ENCODE results near the gene ZNF524. TPM values are rescaled to one million over a fixed set of nuclear protein-coding genes. Genes with fewer than 3 reads are reported as not detected.

The ZNF524 gene
- total RNA-seq, 1 donor from 2014 or later, result 19.1 TPM

DNA sequence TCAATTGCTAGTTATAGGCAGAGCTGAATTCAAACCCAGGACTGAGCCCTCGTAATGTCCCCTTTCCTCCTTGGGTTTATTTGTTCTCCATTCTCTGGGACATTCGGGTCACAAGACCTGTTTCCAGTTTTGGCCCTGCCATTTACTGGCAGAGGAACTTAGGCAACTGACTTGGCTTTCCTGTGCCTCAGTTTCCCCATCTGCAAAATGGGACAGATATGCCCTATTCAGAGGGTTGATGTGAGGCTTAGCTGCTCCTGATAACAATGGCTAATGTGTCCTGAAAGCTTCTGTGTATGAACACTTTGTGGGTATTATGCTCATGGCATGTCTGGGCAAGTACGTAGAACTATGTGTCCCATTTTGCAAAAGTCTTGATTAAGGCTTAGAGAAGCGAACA is 996 bp downstream of the ZNF524 start:
- DNase-seq (ENCODE audit: low spot score), result no peak

DNA sequence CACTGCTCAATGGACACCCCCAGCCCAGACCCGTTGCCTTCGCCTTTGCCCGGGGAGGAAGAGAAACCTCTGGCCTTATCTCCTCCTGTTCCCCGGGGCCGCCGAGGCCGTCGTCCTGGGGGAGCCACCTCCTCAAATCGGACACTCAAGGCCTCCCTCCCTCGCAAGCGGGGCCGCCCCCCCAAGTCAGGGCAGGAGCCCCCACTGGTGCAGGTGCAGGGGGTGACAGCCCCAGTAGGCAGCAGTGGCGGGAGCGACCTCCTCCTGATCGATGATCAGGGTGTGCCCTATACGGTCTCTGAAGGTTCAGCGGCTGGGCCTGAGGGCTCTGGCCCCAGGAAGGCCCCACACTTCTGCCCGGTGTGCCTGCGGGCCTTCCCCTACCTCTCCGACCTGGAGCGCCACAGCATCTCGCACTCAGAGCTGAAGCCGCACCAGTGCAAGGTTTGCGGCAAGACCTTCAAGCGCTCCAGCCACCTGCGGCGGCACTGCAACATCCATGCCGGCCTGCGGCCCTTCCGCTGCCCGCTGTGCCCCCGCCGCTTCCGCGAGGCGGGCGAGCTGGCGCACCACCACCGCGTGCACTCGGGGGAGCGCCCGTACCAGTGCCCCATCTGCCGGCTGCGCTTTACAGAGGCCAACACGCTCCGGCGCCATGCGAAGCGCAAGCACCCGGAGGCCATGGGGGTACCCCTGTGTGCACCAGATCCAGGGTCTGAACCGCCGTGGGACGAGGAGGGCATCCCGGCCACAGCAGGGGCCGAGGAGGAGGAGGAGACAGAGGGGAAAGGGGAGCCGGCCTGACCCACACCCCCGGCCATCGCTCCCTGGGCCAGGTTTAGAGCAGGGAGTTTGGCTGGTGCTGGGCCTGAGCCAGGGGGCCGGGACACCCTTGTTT is 2.3 kb downstream of the ZNF524 start:
- no peak for DNase-seq (ENCODE audit: low spot score)

DNA sequence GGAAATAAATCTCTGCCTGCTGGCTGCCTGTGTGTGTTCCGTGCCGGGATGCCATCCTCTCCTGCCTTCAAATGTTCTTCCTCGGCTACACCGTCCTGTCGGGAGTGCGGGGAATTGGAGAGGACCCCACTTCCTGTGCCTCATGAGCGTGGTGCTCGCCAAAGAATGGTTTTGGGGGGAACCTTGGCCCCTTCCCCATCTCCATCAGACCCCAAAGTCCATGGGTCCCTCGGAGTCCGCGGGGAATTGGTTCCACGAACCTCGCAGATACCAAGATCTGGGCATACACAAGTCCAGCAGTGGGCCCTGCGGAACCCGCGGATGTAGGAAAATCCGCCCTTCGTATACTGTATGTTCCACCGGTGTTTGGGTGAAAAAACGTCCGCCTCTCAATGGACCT is 3.0 kb downstream of the ZNF524 start:
- no peak for DNase-seq (ENCODE audit: low spot score)

DNA sequence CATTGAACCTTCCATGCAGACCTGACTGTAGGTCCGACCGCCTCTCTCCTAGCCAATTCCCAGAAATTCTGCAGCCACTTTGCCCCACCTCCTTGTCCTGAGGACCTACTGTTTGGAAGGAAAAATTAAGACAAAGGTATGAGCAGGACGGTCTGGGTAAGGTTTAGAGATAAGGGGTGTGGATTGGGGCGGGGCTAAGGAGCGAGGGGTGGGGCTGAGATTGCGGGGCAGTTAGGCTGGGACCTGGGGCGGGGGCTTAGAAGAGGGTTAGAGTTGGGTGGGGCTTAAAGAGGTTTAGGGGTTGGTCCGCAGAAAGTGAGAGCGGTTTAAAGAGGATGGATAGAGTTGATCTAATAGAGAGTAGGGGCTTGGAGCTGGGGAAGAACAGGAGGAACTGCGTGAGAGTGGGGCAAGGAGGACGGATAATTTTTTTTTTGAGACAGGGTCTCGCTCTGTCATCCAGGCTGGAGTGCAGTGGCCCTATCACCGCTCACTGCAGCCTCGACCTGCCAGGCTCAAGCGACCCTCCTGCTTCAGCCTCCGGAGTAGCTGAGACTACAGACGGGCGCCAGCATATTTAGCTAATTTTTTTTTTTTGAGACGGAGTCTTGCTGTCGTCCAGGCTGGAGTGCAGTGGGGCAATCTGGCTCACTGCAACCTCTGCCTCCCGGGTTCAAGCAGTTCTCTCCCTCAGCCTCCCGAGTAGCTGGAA is 3.6 kb downstream of the ZNF524 start:
- DNase-seq (ENCODE audit: low spot score), result no peak

DNA sequence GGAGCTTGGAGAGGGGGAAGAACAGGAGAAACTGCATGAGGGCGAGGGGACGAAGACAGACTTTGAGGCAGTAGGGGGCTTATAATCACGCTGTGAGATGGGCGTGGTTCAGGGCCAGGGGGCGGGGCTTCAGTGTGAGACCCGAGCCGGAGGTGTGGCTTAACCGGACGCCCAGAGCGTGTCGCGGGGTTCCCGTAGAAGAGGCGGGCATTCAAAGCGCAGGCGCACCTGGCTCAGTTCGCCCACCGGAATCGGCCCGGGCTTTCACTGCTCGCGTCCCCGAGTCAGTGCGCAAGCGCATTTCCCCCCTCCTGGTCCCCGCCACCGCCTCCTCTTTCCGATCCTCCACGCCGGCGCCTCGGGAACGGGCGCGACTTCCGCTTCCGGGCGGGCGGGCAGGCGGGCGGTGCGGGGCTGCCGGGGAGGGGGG is 5.1 kb downstream of the ZNF524 start:
- peak; percentile 100 for DNase-seq (ENCODE audit: low spot score)

DNA sequence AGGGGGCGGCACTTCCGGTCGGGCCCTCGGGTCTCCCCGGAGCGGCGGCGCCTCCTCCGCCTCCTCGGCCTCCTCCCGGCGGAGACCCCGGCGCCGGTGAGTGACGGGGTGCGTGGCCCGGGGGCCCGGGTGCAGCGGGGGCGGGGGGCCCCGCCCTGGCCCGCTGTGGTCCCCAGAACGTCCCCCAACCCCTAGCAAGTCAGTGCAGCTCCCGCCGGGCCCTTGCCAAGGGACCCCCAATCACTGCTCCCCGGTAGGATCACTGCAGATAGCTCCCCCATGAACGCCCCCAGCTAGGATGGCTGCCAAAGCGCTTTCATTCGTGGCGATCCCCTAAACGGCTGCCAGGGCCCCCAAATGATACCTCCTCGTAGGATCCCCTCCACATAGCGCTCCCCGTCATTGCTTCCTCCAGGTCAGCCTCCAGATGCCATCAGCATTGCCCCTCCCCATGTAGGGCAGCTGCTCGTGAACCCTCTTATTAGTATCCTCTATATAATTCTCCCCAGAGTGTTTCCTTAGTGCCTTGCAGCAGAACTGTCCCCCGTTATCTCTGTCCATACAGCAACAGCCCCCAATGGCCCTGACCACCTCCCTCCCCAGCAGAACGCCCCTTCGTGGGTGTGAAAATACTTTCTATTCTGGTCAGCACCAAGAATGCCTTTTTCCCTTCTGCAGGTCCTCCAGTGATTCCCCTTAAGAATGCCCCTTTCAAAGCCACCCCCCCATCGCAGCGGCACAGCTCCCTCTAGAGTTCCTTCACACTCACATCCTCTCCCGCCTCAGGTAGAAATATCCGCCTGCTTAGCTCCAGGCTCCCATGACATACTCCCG is 5.8 kb downstream of the ZNF524 start, which contains the start of gene ZNF865:
TSS of gene ZNF865 (plus strand) at position 11 of the 834 bp plus-strand sequence. CDS start 7,972 bp downstream, outside the sequence.
- DNase-seq (ENCODE audit: low spot score), result no peak

DNA sequence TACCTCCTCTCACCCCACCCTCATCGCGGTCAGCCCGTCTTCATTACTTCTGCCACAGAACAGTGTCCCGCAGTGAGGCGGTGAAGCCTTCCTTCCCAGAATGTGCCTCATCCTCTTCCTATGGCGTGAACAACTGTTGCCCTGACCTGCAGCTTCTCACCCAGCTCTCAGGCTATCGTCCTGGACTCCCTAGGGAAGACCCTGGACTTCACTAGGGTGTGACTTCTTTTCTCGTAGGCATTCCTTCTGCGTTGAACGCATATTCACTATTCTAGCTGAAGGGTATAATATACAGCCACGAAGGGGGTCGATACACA is 6.3 kb downstream of the ZNF524 start:
- DNase-seq (ENCODE audit: low spot score), result no peak

DNA sequence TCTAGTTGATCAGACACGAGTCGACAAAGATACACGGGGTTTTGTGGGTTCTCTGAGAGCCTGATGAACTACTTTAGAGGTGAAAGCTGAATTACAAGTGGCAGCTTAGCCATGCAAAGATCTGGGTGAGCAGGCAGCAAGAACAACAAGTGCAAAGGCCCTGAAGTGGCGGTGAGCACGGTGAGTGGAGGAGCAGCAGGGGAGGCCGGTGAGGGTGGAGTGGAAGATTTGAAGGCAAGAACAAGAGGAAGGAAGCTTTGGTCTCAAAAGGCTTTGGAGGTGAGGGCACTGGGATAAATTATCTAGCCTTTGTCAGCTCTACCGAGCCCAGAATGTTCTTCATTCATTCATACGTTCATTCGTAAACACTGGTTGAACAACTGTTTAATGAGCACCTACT is 6.7 kb downstream of the ZNF524 start:
- no peak for DNase-seq (ENCODE audit: low spot score)

DNA sequence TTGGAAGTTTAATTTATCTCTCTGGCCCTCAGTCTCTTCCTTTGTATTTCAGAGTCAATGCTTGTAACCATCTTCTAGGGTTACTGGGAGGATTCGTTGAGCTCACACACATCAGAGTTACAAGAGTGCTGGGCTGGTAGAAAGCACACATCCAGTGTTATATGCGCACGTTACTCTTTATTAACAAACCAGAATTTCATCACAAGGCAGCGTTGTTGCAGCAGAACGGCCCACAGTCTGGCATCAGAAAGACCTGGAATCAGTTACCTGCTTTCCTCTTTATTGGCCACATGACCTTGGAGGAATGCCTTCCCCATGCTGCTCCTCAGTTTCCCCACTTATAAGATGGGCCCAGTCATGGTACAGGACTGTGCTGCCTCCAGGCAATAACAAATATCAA is 9.2 kb downstream of the ZNF524 start:
- DNase-seq (ENCODE audit: low spot score), result no peak

DNA sequence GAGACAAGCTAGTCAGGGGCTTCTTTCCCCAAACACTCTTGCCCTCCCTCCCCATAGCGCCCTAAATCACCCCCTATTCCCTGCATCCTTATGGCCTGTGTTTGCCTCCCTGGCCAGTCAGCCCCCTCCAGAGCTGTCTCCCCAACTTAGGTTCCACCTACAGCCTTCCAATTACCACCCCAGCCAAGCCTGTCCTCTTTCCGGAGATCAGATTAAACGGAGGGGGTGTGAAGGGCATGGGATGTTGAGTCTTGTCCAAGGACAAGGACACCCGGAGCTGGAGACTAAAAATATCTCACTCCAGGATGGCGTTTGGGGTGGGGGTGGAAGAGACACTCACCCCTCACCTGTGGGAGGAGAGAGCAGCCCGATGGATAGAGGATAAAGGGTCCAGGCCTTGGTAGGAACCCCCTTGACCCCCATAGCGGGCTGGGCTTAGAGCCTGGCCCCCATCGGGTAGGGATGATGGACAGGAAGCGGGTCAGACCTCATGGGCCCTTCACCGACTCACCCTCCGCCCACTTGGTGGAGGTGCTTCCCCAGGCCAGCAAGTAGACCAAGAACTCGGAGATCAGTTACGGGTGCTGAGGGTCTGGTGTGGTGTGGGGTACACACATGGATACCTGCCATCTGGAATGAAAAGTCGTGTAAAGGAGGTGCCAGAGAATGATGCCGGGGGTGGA is 11.4 kb downstream of the ZNF524 start:
- no peak for DNase-seq (ENCODE audit: low spot score)

DNA sequence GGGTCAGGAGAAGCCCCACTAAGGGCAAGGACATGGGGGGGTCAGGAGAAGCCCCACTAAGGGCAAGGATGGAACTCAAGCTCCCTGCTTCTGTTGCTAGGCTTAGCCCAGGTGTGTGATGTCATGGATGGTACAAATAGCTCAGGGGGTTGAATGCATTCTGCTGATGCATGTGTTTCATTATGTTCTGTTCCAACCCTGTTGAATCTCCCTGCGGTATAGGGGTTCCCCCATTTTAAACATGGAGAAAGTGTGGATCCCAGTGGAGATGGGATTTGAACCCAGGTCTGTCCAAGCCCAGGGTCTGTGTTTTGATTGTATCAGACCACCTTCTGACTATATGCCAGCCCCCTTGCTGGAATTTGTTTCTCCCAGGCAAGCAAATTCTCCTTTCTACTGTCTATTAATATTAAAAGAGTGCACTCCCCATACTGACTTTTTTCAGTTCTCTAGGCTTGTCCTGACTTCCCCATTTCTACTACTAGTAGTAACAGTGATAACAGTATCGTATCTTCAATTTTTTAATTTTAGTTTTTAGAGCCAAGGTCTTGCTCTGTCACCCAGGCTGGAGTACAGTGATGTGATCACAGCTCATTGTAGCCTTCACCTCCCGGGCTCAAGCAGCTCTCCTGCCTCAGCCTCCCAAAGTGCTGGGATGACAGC is 12.0 kb downstream of the ZNF524 start:
- no peak for DNase-seq (ENCODE audit: low spot score)

DNA sequence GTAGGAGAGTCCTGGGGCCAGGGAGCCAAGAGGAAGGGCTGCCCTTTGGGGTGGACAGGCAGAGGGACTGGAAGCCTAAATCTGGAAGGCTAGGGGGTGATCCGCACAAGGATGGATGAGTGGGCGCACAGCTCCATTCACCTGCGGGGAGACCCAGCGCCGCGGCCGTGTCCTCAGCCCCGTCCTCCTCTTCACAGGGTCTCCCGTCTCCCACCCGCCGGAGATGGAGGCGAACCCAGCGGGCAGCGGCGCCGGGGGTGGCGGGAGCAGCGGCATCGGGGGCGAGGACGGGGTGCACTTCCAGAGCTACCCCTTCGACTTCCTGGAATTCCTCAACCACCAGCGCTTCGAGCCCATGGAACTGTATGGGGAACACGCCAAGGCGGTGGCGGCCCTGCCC is 13.3 kb downstream of the ZNF524 start:
- DNase-seq (ENCODE audit: low spot score), result no peak

DNA sequence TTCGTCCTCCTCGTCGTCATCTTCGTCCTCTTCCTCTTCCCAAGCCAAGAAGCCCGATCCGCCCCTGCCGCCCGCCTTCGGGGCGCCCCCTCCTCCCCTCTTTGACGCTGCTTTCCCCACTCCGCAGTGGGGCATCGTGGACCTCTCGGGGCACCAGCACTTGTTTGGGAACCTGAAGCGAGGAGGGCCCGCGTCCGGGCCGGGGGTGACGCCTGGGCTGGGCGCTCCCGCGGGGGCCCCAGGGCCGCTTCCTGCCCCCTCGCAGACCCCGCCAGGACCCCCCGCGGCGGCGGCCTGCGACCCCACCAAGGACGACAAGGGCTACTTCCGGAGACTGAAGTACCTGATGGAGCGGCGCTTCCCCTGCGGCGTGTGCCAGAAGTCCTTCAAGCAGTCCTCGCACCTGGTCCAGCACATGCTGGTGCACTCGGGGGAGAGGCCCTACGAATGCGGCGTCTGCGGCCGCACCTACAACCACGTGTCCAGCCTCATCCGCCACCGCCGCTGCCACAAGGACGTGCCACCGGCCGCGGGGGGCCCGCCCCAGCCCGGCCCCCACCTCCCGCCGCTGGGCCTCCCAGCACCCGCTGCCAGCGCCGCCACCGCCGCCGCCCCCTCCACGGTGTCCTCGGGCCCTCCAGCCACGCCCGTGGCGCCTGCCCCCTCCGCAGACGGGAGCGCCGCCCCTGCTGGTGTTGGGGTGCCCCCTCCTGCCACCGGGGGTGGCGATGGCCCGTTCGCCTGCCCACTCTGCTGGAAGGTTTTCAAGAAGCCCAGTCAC is 14.0 kb downstream of the ZNF524 start:
- no peak for DNase-seq (ENCODE audit: low spot score)

DNA sequence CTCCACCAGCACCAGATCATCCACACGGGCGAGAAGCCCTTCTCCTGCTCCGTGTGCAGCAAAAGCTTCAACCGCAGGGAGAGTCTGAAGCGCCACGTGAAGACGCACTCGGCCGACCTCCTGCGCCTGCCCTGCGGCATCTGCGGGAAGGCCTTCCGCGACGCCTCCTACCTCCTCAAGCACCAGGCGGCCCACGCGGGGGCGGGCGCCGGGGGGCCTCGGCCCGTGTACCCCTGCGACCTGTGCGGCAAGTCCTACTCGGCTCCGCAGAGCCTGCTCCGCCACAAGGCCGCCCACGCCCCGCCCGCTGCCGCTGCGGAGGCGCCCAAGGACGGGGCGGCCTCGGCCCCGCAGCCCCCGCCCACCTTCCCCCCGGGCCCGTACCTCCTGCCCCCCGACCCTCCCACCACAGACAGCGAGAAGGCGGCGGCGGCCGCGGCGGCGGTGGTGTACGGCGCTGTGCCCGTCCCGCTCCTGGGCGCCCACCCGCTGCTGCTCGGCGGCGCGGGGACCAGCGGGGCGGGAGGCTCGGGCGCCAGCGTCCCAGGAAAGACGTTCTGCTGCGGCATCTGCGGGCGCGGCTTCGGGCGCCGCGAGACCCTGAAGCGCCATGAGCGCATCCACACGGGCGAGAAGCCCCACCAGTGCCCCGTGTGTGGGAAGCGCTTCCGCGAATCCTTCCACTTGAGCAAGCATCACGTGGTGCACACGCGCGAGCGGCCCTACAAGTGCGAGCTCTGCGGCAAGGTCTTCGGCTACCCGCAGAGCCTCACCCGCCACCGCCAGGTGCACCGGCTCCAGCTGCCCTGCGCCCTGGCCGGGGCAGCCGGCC is 14.8 kb downstream of the ZNF524 start:
- no peak for DNase-seq (ENCODE audit: low spot score)

DNA sequence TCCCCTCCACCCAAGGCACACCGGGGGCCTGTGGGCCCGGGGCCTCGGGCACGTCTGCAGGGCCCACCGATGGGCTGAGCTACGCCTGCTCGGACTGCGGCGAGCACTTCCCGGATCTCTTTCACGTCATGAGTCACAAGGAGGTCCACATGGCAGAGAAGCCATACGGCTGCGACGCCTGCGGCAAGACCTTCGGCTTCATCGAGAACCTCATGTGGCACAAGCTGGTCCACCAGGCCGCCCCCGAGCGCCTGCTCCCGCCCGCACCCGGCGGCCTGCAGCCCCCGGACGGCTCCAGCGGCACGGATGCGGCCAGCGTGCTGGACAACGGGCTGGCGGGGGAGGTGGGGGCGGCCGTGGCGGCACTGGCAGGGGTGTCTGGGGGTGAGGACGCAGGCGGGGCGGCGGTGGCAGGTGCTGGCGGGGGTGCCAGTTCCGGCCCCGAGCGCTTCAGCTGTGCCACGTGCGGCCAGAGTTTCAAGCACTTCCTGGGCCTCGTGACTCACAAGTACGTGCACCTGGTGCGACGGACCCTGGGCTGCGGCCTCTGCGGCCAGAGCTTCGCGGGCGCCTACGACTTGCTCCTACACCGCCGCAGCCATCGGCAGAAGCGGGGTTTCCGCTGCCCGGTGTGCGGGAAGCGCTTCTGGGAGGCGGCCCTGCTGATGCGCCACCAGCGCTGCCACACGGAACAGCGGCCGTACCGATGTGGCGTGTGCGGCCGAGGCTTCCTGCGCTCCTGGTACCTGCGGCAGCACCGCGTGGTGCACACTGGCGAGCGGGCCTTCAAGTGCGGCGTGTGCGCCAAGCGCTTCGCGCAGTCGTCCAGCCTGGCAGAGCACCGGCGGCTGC is 15.7 kb downstream of the ZNF524 start:
- no peak for DNase-seq (ENCODE audit: low spot score)

DNA sequence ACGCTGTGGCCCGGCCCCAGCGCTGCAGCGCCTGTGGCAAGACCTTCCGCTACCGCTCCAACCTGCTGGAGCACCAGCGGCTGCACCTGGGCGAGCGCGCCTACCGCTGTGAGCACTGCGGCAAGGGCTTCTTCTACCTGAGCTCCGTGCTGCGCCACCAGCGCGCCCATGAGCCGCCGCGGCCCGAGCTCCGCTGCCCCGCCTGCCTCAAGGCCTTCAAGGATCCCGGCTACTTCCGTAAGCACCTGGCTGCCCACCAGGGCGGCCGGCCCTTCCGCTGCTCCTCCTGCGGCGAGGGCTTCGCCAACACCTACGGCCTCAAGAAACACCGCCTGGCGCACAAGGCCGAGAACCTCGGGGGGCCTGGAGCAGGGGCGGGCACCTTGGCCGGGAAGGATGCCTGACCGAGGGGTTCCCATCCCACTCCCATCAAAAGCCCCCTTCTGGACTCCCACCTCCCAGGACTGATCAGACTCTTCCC is 16.3 kb downstream of the ZNF524 start:
- DNase-seq (ENCODE audit: low spot score), result no peak

DNA sequence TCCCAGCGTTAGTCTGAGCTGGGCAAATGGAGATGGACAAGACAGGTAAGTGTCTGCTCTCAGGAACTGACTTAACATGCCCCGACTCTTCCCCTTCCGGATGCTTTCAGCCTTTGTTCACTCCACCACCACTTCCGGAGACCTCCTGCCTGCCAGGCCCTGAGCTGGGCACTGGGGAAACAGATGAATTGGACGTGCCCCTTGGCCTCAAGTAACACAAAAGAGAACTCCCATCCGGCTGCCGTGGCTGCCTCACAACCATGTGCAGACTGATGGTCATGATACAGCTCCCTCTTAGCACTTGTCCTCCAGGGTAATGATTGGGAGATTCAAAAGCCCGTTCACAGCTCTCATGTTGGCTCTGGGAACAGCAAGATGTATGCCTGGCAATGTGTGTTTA is 17.3 kb downstream of the ZNF524 start:
- DNase-seq (ENCODE audit: low spot score), result no peak

DNA sequence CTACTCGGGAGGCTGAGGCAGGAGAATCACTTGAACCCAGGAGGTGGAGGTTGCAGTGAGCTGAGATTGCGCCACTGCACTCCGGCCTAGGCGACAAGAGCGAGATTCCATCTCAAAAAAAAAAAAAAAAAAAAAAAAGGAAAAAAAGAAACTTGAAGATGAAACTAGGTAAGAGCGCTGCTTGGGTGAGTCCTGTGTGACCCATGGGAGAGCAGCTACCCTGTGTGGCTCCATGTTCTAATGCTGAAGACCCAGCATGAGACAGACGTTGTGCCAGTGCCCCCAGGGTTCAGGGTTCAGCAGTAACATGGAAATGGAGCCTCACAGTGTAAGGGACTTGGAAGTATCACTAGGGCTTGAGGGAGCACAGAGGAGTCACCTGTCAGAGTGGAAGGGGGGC is 18.3 kb downstream of the ZNF524 start:
- DNase-seq (ENCODE audit: low spot score), result no peak

Data from mesenteric fat pad (tissue), 1 donor.